ENCODE results near the gene UBTD1. TPM values are rescaled to one million over a fixed set of nuclear protein-coding genes. Genes with fewer than 3 reads are reported as not detected.
A peak's percentile ranks its signal among the peaks of the same experiment; 100 is the strongest.

The UBTD1 gene
- polyA plus RNA-seq, 3 donors, result 17.2 to 20.0 (median 19.0) TPM

GRCh38 chr10:97608991-97609561, 110.4 kb downstream of the UBTD1 start:
- Histone ChIP-seq H3K4me1 (ENCODE audit: control insufficient read depth in 1 of 2, insufficient read depth in 2 of 2, low read length in 2 of 2) (no peaks in the 10 kb centered on the region), H4K20me1 (ENCODE audit: insufficient read depth, low read length) (no peaks in the 10 kb centered on the region), H3K4me2 (replicated peaks; ENCODE audit: extremely low read depth, low read length, poor library complexity, severe bottlenecking) (no peak overlapping the region), H3K36me3 (replicated peaks in 1 of 2; ENCODE audit: control insufficient read depth in 1 of 2, insufficient read depth in 2 of 2, low read length in 2 of 2) (no peaks in the 10 kb centered on the region), H2AFZ (ENCODE audit: insufficient read depth, low read depth, low read length, poor library complexity, severe bottlenecking) (no peak overlapping the region), H3K27me3 (ENCODE audit: control insufficient read depth in 2 of 2, insufficient read depth in 2 of 2, low read length in 2 of 2) (no peaks in the 10 kb centered on the region), H3K79me2 (ENCODE audit: insufficient read depth, low read length) (no peaks in the 10 kb centered on the region), H3K9me3 (replicated peaks in 1 of 2; ENCODE audit: control insufficient read depth in 1 of 2, insufficient read depth in 1 of 2, low read length in 2 of 2) (no peaks in the 10 kb centered on the region), H3K27ac (ENCODE audit: low read depth in 1 of 2, low read length in 2 of 2) (no peak overlapping the region), H3K4me3 (replicated peaks in 1 of 3; ENCODE audit: low read depth in 2 of 3, low read length in 3 of 3) (no peak overlapping the region), H3K9ac (ENCODE audit: insufficient read depth, low read length, poor library complexity, severe bottlenecking) (no peak overlapping the region)
- no peak for TF ChIP-seq CTCF (IDR thresholded peaks at IDR 0.05)
- intact Hi-C loops (cut with micrococcal nuclease), result no loop called here
- Mint-ChIP-seq H3K36me3 (no peaks in the 10 kb centered on the region), H3K9me3 (no peaks in the 10 kb centered on the region), H3K27ac (no peak overlapping the region), H3K4me3 (no peak overlapping the region), H3K27me3 (ENCODE audit: low read depth in 3 of 3) (peaks cover 3 to 5% (median 3%) of the 10 kb centered on the region in 3 donors), H3K4me1 (no peaks in the 10 kb centered on the region)
- DNase-seq, result no peak
- 96% methylated on average over 9 of the region's 13 CpGs for WGBS (ENCODE audit: insufficient coverage)

- H3K36me3 ChIP-seq (replicated peaks in 1 of 2; ENCODE audit: control insufficient read depth in 1 of 2, insufficient read depth in 2 of 2, low read length in 2 of 2), result no peaks in the 10 kb centered on the region
- no peaks in the 10 kb centered on the region for H4K20me1 ChIP-seq (ENCODE audit: insufficient read depth, low read length)
- H3K4me2 ChIP-seq (replicated peaks; ENCODE audit: extremely low read depth, low read length, poor library complexity, severe bottlenecking), result no peak overlapping the region
- H3K27ac ChIP-seq (ENCODE audit: low read depth in 1 of 2, low read length in 2 of 2), result no peak overlapping the region
- no peak overlapping the region for H3K9ac ChIP-seq (ENCODE audit: insufficient read depth, low read length, poor library complexity, severe bottlenecking)
- DNase-seq, result no peak
- intact Hi-C loops (cut with micrococcal nuclease), result no loop called here
- WGBS (ENCODE audit: insufficient coverage), result 99% methylated on average over 9 of the region's 12 CpGs
- no peak for TF ChIP-seq CTCF (IDR thresholded peaks at IDR 0.05)
- no peaks in the 10 kb centered on the region for H3K36me3 Mint-ChIP-seq
- H3K9me3 Mint-ChIP-seq, result no peaks in the 10 kb centered on the region
- no peaks in the 10 kb centered on the region for H3K27me3 ChIP-seq (ENCODE audit: control insufficient read depth in 2 of 2, insufficient read depth in 2 of 2, low read length in 2 of 2)
- H3K4me3 Mint-ChIP-seq, result no peak overlapping the region
- H3K9me3 ChIP-seq (replicated peaks in 1 of 2; ENCODE audit: control insufficient read depth in 1 of 2, insufficient read depth in 1 of 2, low read length in 2 of 2), result no peaks in the 10 kb centered on the region
- H3K4me1 Mint-ChIP-seq, result no peaks in the 10 kb centered on the region
- no peaks in the 10 kb centered on the region for H3K79me2 ChIP-seq (ENCODE audit: insufficient read depth, low read length)
- H3K27ac Mint-ChIP-seq, result peak overlapping the region in 1 of 7 donors; percentile 45
- H3K4me1 ChIP-seq (ENCODE audit: control insufficient read depth in 1 of 2, insufficient read depth in 2 of 2, low read length in 2 of 2), result no peaks in the 10 kb centered on the region
- H3K27me3 Mint-ChIP-seq (ENCODE audit: low read depth in 3 of 3), result peaks cover 2 to 3% (median 3%) of the 10 kb centered on the region in 3 donors
- no peak overlapping the region for H2AFZ ChIP-seq (ENCODE audit: insufficient read depth, low read depth, low read length, poor library complexity, severe bottlenecking)
- no peak overlapping the region for H3K4me3 ChIP-seq (replicated peaks in 1 of 3; ENCODE audit: low read depth in 2 of 3, low read length in 3 of 3)
Measured at GRCh38 chr10:97611473-97611872, 112.7 kb downstream of the UBTD1 start.
